Hematopoietic multipotent progenitor cell (in vitro differentiated cells): ENCODE measurements around the gene GLIS1. TPM values are rescaled to one million over a fixed set of nuclear protein-coding genes. Genes with fewer than 3 reads are reported as not detected.

Experiments used
- DNase-seq, 3 donors: peaks; one replicate each; pipeline ENCODE4 v3.0.0-alpha.2; 2011 to 2015; ENCODE audit warnings: low read depth in 2 of 3, low spot score in 2 of 3
- total RNA-seq: library from RNA; depleted of rRNA; stranded (reverse); fragments of >200 nt; gene quantifications from one replicate; pipeline ENCODE4 v1.2.3, GENCODE V29; 2012

Gene GLIS1
- total RNA-seq, 1 donor, result not detected

DNA sequence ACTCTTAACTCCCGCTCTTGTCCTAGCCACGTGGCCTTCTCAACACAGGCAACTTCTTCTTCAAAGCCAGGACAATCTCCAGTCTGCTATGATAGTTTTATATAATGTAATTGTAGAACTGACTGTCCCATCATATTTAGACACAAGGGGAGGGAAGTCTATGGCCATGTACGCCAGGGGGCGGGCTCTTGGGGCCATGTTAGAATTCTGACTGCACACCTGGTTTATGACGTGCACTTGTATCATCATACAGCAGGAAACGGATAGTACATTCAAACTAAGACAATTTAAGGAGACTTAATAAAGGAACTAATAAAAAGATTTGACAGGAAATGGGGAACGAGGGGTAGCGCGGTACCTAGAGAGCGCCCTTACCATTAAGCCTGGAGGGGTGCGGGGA, 258.3 kb downstream of the GLIS1 start:
- DNase-seq, result no peak

DNA sequence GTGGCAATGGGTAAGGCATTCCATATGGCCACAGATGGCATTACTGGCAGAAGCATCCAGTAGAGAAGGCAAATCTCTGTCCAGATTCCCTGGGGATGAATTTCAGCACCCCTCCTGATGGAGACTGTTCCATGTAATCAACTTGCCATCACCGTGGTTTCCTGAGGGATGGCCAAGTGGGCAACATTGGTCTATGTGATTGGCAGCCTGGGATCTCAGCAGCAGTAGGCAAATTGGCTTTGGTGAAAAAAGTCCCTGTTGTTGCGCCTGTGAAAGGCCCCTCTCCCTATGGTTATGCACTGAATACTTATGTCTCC, 260.5 kb downstream of the GLIS1 start:
- DNase-seq, result no peak

DNA sequence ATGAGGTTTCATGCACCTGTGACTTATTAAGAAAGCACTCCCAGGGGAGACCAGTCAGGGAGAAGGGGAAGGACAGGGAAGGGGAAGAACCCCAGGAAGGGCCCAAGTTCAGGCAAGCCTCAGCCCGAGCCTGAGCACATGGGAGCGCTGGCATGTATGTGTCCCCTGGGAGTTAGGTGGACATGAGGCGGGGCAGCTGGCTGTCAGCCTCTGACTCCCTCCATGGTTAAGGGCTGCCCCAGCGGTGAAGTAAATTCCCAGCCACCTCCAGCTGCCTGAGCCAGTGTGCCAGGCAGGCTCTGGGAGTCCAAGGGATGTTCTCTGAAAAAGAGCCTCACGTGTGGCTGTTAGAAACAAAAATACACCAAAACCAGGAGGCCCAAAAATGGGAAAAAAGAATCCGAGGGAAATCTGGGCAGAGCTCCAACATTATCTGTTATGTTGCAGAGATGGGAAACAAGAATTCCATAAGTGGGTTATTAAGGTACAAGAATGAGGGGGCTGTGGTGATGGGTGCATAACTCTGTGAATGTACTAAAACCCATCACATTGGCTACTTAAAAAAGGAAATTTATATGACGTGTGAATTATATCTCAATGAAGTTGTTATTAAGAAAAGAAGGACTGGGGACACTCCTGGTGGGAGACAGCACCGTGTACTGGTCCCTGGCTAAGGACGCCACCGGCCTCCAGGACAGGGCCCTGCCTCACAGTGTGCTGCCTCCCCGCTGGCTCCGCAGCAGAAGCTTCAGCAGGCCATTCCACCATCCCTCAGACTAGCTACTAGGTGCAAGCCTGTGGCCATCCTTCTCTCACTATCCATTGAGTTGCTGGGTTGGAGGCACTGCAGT, 261.1 kb downstream of the GLIS1 start:
- no peak for DNase-seq

DNA sequence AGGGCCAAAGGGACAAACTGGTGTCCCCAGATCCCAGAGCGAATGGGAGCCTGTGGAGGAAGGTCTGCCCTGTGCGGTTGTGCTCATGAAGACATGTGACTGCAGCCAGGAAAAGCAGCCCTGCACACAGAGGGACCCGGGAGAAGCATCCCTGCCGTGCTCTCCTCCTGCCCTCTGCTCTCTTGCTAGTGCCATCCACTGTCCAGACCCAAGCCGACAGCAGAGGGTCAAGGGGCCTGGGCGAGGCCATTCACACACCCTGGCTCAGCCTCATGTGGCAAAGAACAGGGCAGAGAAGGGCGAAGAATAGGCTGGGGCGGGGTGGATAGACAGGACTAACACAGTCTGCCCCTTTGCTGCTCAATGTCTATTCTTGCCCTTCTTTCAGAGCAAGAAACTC, 262.4 kb downstream of the GLIS1 start:
- DNase-seq, result no peak

DNA sequence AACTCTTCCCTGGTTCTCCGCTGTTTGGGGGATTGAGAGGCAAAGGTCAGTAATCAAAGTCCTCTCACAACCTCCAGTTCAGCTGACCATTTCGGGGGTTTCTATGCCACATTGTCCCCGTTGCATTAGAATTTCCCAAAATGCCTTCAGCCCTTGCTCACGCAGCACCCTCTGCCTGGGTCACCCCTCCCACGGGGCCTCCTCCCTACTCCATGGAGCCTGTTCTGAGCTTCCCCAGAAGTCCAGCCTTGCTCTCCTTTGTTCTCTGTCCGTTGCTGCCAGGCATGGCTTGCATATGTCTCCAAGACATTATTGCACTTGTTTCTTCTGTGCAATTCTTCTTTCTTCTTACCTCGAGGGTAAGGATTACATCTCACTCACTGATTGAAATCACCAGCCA, 263.3 kb downstream of the GLIS1 start:
- no peak for DNase-seq

DNA sequence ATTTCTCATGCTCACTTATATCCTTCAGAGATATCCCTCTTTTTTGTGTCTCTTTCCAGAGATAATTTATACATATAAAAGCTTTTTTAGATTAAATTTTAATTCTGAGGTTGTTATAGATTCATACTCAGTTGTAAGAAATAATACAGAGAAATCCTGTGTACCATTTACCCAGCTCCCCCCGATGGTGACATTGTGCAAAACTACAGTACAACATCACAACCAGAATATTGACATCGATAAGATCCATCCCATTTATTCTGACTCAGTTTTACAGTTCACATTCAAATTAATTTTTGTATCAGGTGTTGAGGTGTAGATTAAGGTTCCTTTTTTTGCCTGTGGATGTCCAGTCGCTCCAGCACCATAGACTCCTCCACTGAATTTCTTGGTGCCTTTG, 265.5 kb downstream of the GLIS1 start:
- DNase-seq, result peak in 1 of 3 donors; percentile 21

DNA sequence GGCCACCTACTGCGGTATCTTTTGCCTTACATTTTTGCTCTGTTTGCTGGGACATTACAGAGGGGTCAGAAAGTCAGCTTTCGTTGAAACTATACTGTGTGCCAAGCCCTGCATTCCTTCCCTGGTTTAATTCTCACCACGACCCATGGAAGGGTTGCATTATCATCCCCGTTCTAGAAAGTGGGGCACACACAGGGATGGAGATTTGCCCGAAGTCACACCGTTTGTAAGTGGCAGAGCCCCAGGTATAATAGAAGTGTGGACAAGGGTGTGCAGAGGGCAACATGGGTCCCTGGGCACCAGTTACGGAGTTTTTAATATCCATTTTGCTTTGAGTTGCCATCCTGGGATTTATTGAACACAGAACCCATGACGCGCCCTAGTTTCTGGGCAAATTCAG, 268.0 kb downstream of the GLIS1 start:
- no peak for DNase-seq

DNA sequence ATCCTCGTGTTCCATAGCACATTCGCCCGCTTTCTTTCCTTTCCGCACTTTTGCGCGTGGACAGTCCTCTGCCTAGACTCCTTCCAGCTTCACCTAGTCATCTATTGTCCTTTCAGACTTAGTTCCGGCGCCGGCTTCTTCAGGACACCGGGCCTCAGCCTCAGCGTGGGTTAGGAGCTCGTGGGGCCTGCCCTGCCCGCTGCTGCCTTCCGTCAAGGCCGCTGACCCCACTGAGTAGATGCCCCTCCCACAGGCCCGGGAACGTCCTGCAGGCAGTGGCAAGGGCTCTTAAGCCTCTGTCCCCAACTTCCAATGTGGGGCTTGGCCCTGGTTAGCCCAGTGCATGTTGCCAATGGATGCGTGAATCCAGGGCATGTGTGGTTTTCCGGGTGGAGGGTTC, 268.4 kb downstream of the GLIS1 start:
- no peak for DNase-seq

DNA sequence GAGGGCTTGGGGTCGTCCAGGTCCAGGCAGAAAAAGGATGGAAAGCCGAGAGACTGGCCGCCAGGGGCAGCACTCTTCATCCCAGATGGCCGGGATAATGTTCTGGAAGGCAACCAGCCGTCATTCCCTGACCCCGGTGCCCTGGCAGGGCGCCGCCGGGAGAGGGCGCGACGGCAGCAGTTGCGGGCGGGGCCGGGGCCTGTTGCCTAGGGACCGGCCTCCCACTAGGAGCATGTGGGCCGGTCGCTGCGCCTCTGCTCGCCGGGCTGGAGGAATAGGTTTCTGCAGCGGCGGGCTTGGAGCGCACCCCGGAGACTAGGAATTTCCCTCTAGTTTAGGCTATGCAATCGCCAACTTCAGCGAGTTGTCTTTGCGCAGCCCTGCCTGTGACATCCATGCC, 268.8 kb downstream of the GLIS1 start:
- DNase-seq, result no peak

DNA sequence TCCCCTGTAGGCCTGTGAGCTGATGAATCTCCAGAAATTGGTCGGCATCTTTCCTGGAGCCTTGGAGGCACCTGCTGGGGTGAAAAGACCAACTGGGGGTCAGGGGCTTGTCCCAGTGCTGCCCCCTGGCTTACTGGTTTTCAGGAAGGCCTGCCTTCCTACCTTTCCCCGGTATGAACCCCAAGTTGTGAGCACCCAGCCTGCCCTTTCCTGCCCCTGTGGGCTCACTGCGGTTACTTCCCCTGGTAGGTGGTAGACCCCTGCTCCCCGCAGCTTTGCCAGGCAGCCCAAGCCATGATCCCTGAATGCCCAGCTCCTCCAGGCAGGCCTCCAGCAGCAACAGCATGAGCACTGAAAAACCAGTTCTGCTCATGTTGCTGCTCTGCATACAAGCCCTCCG, 269.6 kb downstream of the GLIS1 start:
- DNase-seq, result no peak

DNA sequence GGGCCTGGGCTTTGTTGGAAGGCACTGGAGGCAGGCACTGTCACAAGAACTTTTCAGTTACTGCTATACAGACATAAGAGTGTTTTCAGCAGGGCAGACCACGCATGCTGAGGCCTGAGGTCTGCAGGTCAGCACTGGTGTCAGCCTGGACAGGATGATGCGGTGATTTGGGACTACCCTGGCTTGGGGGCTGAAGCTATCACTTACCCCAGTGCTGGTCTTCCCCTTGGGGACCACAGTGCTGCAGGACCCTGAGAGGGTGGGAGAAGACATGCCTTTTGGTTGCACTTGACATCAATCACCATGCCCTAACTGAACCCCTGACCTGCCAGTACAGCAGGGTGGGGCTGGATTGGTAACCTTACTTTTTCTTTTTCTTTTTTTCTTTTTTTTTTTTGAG, 270.6 kb downstream of the GLIS1 start:
- DNase-seq, result no peak

DNA sequence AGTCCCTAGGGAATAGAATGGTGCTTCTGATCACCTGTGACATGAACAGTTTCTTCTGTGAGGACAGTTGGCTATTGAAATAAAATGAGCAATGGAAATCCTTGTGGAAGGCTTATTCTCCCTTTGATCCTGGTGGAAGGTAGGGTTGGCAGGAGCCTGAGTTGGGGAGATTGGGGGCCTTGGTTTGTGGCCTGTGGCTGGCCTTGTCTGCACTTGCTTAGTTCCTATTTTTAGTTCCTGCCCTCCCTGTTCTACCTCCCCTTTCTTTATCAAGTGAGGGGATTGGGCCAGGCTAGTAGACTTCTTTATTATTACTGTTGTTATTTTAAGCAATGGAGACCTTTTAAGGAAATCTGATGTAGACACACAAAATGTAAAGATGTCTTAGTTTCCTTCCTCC, 271.6 kb downstream of the GLIS1 start:
- peak in 1 of 3 donors; percentile 43 for DNase-seq

DNA sequence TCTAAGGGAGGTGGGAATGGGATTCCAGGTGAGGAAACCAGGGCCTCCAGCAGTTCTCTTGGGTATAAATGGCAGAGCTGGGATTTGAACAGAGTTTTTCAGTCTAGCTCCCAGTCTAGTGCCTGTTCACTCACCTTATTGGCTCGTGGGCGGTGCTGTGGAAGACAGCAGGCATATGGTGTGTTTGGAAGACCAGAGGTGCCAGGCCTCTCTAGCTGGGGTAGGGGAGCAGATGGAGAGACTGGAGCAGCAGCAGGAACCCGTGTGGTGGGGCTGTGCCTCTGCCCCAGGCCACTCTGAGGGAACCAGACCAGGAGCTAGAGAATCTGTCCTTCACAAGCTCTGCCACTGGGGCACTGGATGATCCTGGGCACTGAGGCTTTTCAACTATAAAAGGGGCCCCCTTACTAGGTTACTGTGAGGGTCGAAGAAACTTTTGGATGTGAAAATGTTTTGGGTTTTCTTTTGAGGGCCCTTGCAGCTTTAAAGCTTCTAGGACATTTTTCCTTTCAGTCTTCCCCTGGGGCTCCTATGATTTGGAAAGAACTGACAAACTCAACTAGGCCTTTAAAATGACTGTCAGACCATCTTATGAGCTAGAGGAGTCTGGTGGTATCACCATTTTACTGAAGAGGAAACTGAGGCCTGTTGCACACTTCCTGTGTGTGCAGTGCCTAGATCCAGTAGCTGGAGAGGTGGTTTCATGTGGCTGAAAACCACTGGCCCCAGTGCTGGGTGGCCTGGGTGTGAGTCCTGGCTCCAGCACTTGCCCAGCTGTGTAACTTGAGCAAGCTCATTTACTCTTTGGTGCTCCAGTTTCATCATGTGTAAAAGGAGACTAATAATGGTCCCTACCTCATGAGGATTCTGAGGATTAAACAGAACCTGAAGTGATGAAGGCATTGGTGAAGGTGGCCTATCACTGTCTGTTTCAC, 273.7 kb downstream of the GLIS1 start:
- DNase-seq, result no peak

DNA sequence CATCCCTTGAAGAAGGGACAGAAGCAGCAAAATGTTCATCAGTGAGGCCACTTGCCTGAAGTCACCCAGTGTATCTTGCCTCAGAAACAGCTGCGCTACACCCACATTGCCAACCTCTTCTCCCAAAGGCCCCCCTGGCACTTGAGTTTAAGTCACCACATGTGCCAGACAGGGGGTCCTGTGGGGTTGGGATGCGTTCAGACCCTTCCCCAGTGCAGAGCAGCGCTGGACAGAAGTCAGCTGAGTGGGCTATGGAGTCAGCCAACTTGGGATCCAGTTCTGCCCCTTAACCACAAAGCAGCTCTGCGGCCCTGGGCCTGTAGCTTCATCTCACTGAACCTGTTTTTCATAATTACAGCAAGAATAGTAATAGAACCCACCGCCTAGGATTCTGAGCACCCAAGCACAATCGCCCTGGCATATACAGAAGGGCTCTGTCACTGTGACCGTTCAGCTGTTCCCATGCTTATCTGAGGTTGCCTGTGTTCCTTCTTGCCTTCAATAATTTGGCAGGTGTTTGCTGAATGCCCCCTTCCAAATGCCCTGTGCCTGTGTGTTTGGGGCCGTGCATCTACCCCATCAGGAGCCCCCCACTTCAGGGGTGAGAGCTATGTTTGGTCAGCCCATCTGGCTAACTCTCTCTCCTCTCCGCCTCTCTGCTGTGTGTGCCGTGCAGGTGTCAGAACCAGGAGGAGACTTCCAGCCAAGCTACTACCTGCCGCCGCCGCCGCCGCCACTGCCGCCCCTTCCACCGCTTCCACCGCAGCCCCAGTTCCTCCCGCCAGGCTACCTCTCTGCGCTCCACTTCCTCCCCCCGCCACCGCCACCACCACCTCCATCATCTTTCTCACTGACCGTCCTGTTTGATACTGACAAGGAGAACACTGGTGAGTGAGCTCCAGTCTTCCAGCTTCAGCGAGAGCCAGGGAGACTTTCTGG, 274.7 kb downstream of the GLIS1 start:
- no peak for DNase-seq

DNA sequence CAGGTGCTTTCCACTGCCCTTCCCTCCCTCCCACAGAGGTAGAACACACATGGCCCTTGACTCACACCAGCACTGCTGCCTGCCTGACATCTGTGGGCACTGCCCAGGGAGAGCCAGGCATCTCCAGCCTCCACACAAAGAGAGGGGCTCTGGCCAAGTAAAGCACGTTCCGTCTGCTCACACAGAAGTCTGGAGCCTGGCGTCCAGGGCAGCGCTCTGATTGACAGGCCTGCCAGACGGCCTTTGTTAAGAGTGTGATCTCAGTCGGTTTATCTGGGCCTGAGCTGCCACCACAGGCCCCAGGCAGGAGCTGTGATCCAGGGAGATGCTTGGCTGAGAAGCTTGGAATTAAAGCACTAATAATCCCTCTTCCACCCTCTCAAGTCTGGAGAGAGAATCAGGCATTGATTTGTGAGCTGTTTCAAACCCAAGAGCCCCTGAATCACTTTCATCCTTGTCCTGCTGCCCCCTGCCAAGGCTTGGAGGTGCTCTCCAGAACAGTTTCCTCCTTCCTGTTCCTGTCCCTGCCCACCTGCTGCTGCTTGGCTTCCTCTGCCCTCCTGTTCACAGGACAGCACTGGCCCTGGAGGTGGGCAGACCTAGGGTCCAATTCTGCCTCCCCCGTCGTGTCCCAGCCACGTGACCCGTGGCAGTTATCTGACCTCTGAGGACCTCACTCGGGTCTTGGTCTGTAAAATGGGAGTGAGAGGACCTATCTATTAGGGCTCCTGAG, 276.0 kb downstream of the GLIS1 start:
- DNase-seq, result no peak

DNA sequence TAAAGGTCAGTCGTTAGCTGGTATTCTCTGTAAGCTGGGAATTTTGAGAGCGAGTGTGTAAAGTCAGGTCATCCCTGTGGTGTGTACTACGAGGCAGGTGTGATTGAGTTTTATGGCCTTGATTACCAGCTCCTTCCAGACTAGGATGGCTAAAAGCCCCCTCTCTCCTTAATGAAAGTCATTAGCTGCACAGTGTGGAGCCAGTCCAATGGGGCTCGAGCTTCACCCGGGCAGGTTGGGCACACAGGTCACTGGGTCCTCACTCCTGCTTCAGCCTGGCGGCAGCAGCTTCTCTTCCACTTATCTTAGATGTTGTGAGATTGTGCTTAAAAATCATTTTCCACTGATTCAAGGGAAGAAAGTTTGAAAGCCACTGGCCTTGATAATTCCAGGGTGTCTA, 276.8 kb downstream of the GLIS1 start:
- no peak for DNase-seq

DNA sequence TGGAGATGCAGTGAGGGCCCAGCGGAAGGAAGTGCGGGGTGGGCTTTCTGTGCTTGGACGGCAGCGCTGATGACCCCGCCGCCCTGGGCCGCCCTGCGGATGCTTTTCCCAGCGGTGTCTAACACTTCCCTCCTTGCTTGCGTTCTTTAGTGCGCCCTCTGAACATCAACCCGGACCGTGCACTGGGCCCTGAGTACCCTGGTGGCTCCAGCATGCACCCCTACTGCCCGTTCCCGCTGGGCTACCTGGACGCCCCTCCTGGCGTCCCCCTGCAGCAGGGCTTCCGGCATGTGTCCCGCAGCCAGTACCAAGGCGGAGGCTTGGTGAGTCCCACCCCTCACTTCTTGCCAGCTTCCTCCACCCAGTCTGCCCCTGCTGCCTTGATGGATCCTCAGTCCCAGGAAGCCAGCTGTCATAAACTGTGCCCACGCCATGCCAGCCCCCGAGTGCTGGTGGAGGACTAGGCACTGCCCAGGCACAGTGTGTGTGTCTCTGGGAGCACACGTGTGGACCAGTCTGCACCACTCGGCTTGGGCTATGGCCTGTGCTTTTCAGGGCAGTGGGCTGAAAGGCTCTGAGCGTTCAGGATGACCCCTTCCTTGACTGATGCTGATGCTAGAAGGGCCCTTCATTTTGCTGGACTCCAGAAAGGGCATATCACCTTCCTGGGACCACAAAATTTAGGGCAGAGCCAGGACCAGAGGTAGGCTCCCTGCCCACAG, 277.5 kb downstream of the GLIS1 start:
- DNase-seq, result no peak

DNA sequence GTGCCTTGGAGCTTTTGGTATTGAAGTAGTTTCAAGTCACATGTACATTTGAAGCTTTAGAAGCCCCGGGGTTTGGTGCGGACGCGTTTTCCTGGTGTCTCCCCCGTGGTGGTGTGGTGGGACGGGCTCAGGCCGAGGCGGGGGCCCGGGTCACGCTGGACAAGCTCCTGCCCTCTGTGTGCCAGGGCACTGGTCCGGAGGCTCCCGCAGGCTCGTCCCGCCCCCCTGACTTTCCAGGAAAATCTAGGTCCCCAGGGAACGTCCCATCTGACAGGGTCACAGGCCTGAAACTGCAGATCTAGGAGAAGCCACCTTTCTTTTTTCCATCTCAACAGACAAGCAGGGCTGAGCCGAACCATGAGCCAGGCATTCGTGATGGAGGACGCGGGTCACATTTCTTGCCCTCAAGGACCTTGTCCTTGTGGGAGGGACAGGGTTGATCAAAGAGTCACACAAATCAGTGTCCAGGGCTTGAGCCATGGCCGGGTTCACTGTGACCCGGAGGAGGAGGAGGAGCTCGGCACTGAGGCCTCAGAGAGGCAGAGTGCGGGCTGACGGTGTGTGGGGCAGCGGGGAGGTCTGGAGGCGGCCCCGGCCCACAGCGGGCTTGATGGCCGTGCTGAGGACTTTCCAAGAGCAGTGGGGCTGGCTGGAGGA, 278.2 kb downstream of the GLIS1 start:
- DNase-seq, result no peak

DNA sequence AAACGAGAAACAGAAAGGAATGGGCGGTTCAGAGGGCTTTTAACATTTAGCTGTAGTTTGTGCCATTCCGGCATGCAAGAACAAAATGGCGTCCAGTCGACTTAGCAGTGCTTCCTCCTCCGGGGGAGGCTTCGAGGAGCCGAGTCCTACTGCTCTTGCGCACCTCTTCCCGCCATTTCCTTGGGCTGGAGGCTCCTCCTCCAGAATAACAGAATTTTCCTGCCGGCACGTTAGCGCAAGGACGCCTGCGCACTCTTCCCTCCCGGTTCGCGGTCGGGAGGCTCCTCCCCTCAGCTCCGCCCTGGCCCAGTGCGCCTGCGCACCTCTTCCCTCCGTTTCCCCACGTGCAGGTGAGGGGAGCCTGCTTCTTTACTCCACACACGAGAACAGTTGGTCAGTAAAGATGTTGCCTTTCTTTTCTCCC, 278.7 kb downstream of the GLIS1 start:
- no peak for DNase-seq
